IMR-90 (cell line): ENCODE data around the gene C5AR1. TPM values are rescaled to one million over a fixed set of nuclear protein-coding genes. Genes with fewer than 3 reads are reported as not detected.

Source experiments
- MAFK ChIP-seq: IDR thresholded peaks from 2 replicates; pipeline ENCODE4 v1.6.1; 2012; ENCODE audit warnings: low read depth, low read length, improper control_type of control experiment
- RAD21 ChIP-seq: IDR thresholded peaks from 2 replicates; pipeline ENCODE4 v1.6.1; 2012; ENCODE audit warnings: low read length, improper control_type of control experiment
- polyA plus RNA-seq, 3 experiments: library from polyadenylated mRNA; depleted of rRNA; stranded (reverse); fragments of >200 nt; gene quantifications; 2 replicates each; pipeline ENCODE4 v1.2.3, GENCODE V29; 2012; ENCODE audit warnings: low replicate concordance in 1 of 3
- total RNA-seq: library from RNA; depleted of rRNA; stranded (reverse); fragments of >200 nt; gene quantifications from 2 replicates; pipeline ENCODE4 v1.2.3, GENCODE V29; 2012

C5AR1 gene
- total and polyA plus RNA-seq, 2 of the 4 experiments (the other 2 are of a cell fraction) = under 0.01 to 1.0 TPM

GRCh38 chr19:47274071-47274890, 35.4 kb upstream of the C5AR1 start, which contains the start of gene INAFM1 (continued):
- TF ChIP-seq MAFK (no peak), RAD21 (no peak)
